G401 (cell line): Measurements from ENCODE around the gene AHSP. TPM values are rescaled to one million over a fixed set of nuclear protein-coding genes. Genes with fewer than 3 reads are reported as not detected.
"Not testable (repeated sequence)": the region's sequence is repeated elsewhere in the genome, so short reads cannot be mapped to it uniquely, and the experiment has no call there.

Experiments used
- DNase-seq: peaks from one replicate; pipeline ENCODE4 v3.0.0-alpha.2; 2015; ENCODE audit warnings: low spot score
- in situ Hi-C: cut with HindIII; loops from 2 replicates; pipeline ENCODE4 v1.10.0; 2016; ENCODE audit warnings: low sequenced_read_pairs, mixed read lengths
- total RNA-seq: library from RNA; depleted of rRNA; stranded (reverse); fragments of >200 nt; shearing (Covaris generic); gene quantifications from 2 replicates; pipeline ENCODE4 v1.2.3, GENCODE V29; 2014

The AHSP gene
- total RNA-seq, 1 experiment from 2014 or later = not detected

DNA sequence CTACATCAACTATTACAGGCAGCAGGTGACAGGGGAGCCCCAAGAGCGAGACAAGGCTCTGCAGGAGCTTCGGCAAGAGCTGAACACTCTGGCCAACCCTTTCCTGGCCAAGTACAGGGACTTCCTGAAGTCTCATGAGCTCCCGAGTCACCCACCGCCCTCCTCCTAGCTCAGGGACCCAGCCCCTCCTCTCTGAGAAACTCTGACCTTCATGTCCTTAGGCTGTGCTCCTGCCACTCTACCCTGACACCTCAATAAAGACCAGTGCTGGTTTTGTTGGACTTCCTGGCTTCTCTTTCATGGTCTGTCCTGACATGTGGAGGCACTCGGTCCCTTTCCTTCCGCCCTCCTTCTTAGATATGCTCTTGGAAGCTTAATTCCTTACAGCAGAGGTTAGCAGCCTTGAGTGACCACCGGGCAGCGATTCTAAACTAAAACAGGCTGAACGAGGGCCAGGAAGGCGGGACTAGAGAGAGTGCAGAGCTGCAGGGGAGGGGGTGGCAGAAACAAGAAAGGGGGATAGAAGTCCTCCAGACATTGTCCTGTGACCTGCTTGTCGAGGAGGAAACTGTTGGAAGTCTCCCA, 915 bp downstream of the AHSP start:
- DNase-seq = no peak
- in situ Hi-C loops = no loop called here

DNA sequence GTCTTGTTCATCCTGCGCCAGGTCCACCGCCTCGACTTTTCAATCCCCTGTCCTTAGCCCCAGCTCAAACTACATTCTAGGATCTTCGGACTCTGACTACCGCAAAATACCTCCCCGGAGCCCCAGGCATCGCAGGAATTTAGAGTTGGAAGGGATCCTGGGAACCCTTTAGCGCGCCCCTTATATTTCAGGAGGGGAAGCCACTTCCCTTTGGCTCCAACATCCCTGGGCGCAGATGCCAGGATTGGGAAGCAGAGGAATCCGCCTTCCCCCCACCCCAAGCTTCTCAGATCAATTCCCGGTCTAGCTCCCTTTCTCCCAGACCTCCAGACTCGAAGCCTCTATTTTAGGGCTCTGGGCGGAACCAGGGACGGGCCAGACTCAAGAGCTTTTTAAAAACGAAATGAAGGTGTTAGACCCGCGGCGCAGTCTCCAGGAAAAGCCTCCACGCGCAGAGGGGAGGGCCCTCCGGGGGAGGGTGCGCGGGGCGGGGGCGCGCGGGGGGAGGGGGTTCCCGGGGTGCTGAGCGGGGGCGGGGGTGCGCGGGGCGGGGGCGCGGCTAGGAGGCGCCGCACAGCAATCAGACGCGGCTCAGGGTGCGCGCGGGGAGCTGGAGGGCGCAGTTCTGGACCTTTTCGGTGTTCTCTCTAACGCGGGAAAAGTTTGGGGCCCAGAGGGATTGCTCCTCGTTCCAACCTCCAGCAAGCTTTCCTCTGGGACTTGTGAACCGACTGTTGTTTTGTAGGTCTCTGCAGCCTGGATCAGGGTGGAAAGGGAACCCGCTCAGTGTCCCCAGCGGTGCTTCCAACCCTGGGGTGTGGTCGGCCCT, 1.6 kb downstream of the AHSP start:
- in situ Hi-C loops = no loop called here
- DNase-seq = no peak

DNA sequence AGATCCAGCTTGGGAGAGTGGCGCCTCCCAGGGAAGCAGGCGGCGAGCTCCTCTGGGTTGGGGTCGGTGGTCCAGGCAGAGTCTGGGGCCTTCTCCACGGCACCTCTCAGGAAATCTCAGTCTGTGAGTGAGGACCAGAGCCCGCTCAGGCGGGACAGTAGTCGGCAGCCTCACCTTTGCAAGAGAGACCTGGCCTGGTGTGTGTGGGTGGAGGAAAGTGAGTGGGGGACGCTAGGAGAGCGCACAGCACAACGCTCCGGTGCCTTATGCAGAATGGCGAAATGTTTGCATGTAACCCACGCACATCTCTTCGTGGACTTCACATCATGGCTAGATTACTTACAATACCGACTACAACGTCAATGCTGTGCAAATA, 2.2 kb downstream of the AHSP start:
- no peak for DNase-seq
- in situ Hi-C loops = no loop called here

DNA sequence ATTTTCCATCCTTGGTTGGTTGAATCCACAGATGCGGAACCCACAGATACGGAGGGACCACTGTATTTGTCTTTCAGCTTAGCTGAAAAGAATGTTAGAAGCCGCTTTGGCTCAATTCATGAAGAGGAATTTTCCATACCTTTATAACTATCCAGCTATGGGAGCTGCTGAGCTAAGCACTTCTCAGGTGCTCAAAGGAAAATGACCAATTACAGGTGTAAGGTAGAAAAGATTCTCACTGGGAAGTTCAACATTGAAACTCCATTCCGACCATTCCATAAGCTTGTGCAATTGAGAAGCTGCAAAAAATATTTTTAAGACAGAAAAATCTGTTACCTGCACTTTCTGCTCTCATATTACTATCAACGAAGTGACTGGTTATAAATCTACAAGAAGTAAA, 2.7 kb downstream of the AHSP start:
- in situ Hi-C loops = no loop called here
- no peak for DNase-seq

DNA sequence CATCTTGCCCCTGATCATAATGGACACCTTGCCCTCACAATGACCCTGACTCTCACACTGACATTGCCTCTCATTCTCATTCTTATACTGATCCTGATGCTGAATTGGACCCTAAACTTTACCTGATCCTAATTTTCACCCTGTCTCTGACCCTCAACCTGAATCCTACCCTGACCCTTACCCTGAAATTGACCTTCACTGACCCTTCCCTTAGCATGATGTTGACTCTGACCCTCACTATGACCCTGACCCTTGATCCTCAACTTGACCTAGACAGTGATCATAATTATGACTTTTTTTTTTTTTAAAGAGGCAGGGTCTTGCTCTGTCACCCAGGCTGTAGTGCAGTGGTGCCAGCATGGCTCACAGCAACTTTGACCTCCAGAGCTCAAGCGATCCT, 3.4 kb downstream of the AHSP start:
- in situ Hi-C loops = no loop called here
- no peak for DNase-seq

DNA sequence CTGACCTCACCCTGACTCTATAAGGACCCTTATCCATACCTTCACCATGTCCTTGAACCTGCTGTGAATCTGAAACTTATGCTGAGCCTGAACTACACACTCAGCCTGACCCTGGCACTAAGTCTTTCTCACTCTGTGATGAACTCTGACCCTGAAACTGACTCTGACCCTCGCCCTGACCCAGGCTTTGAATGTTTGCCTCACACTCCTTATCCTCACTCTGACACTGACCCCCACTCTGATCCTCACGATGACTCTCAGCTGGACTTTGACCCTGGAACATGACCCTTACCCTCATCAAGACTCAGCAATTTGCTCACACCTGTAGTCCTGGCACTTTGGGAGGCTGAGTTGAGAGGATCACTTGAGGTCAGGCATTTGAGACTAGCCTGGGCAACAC, 4.4 kb downstream of the AHSP start:
- in situ Hi-C loops = no loop called here
- no peak for DNase-seq

DNA sequence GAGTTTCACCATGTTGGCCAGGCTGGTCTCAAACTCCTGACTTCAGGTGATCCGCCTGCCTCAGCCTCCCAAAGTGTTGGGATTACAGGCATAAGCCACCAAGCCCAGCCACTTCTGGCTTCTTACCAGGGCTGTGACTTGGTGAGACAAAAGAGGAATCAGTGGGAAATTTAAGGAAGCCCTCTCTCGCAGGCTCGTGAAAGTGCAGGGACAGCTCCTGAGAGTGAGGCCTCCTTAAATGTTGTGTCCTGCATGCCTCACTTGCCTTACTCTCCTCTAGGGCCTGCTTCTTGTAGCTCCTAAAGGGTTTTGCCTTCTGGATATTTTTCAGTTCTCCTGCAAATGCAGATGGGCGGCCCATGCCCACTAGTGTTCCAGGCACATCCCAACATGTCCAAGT, 5.2 kb downstream of the AHSP start:
- DNase-seq = no peak
- in situ Hi-C loops = no loop called here

DNA sequence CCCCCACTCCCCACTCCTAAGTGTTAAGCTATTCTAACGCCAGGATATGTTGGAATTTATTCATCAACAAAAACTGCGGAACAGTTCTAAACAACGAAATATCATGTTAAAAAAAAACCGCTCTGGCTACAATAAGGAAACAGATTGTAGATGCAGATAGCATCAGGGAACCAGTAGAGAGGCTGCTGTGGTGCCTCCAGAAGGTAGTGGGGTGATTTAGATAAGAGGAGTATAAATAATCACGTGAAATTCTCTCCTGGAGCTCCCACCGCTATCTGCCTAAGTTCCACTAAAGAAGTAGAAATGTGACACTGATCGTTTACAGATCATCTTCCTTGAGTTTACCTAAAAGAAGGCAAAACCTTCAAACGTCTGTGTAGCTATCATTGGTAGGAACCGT, 8.0 kb downstream of the AHSP start:
- DNase-seq = no peak
- in situ Hi-C loops = no loop called here

DNA sequence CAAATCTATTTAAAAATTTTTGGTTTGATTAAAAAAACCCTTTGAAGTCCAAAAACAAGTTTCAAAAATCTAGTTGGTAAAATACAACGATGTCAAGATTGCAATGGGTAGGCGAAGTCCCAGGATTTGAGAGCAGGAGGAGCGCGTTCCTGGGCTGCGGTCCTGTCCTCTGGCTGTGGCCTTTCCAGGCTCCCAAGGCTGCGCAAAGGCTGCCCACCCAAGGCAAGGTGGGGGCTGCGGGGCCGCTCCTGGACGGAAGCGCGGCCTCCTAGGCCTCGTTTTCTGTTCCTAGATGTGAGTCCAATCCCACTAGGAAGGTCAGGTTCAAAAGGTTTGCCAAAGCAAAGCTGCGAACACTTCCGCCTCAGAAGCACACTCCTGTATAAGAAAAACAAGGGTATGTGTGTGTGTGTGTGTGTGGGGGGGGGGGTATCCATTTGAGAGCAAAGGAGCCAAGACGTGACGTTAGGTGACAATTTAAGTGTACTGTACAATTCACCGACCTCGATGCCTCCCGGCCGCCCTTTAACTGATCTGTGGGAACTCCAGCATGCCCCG, 9.2 kb downstream of the AHSP start:
- in situ Hi-C loops = no loop called here

DNA sequence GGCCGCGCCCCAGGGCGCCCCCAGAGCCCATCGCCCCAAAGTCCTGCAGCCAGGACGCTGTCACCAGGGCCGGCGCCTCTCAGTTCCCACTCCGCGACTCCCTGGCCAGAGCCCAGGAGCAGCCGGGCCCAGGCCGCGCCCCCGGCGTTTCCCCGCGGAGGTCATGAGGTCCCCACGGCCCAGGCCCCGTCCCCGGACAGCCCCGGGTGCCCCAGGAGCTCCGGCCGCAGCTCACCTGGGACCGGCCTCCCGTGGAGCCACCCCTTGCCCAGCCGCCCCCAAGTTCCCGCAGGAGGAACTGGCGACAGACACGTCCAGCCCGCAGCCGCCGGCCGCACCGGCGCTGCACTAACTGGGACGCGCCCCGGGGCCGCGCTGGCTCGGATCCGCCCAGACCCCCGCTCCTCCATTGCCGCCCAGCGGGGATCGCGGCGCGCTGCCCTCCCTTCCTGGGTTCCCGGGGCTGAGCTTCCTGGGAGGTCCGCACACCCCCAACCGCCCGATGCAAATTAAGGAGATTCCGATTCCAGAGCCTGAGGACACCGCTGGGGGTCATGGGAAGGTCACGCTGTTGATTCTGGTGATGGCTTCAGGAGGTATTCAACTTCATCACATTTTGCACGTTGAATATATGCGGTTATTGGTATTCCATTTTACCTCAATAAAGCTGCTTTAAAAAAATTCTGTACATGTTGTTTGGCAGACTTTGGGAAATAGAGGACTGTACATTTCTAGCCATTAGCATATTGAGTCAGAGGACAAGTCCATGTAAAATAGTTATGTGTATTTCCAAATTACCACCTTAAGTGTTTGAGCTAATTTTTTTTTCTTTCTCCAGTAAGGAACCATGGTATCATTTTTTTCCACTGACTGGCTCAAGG, 9.9 kb downstream of the AHSP start:
- in situ Hi-C loops = no loop called here
- DNase-seq = no peak

More for the DNA sequence above, 9.2 kb downstream of the AHSP start:
- no peak for DNase-seq

DNA sequence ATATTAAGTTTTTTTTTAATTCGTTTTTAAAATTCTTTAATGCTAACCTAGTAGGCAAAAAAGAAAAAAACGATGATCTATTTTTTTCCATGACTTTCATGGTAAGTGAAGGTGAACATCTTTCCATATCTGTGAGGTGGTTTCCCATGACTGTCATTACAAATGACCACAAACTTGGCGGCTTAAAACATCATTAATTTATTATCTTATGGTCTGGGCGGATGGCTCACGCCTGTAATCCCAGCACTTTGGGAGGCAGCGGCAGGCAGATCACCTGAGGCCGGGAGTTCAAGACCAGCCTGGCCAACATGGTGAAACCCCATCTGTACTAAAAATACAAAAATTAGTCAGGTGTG, 10.5 kb downstream of the AHSP start:
- in situ Hi-C loops = not testable (repeated sequence)

DNA sequence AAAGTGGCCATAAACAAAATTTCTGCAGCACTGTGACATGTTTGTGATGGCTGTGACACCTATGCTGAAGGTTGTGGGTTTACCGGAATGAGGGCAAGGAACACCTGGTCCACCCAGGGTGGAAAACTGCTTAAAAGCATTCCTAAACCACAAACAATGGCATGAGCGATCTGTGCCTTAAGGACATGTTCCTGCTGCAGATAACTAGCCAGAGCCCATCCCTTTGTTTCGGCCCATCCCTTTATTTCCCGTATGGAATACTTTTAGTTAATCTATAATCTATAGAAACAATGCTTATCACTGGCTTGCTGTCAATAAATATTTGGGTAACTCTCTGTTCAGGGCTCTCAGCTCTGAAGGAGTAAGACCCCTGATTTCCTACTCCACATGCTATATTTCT, 12.1 kb downstream of the AHSP start:
- in situ Hi-C loops, DNase-seq: not testable (repeated sequence)

More for the DNA sequence above, 10.5 kb downstream of the AHSP start:
- not testable (repeated sequence) for DNase-seq

DNA sequence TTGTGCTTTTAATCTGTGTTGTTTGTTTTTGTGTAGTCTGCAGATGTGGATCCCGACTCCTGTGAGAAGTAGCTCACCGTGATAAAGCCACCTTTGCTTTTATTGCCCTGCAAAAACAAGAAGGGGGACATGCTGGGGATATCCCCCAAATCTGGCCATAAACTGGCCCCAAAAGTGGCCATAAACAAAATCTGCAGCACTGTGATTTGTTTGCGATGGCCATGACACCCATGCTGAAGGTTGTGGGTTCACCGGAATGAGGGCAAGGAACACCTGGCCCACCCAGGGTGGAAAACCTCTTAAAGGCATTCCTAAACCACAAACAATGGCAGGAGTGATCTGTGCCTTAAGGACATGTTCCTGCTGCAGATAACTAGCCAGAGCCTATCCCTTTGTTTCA, 15.1 kb downstream of the AHSP start:
- in situ Hi-C loops = no loop called here

DNA sequence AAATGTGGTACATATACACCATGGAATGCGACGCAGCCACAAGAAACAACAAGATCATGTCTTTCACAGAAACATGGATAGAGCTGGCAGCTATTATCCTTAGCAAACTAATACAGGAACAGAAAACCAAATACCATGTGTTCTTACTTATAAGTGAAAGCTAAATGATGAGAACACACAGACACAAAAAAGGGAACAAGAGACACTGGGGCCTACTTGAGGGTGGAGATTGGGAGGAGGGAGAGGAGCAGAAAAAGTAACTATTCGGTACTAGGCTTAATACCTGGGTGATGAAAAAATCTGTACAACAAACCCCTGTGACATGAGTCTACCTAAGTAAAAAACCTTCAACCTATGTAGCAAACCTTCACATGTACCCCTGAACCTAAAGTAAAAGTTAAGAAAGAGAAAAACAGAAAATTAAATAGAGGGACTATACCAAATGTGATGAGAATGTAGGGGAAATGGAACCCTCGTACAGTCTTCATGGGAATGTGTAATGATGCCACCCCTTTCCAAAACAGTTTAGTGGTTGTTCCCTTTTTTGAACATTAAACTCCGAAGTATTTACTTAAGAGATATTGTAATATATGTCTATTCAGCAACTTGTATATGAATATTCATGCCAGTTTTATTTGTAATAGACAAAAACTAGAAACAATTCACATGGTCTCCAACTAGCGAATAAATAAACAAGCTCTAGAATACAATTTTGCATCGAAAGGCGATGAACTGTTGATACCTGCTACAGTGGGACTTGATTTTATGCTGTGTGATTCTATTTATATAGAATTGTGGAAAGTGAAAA, 33.9 kb downstream of the AHSP start:
- in situ Hi-C loops = no loop called here
- DNase-seq = no peak

More for the DNA sequence above, 15.1 kb downstream of the AHSP start:
- DNase-seq = no peak

DNA sequence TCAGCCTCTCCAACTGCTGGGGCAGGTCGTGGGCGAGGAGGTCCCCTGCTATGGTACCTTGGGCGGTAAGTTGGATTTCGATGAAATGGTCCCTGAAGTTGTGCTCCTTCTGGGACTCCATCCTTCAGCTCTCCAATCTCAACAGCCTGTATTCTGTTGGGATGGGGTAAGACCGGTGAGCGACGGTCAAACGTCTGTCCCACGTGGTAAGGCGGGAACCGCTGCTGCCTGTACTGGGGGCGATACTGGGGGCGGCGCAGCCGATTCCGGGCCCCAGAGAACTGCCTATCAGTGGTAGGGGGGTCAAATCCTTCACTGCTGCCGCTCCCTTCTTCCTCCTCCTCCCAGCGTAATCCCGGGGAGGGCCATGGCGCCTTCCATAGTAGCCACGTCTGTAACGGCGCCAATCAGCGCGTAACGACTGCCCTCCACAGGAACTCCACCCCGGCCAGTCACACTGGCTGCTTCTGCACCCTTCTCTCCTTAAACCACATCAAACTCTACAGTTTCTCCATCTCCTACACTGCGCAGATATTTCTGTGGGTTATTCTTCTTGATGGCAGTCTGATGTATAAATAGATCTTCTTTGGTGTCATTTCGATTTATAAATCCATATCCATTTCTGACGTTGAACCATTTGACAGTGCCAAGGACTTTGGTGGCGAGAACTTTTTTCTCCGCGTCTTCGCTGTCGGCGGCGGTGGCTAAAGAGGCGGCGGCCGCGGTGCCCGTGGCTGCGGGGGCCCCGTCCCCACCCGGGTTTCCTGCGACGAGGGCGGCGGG, 41.1 kb downstream of the AHSP start:
- in situ Hi-C loops = no loop called here
- DNase-seq = no peak

DNA sequence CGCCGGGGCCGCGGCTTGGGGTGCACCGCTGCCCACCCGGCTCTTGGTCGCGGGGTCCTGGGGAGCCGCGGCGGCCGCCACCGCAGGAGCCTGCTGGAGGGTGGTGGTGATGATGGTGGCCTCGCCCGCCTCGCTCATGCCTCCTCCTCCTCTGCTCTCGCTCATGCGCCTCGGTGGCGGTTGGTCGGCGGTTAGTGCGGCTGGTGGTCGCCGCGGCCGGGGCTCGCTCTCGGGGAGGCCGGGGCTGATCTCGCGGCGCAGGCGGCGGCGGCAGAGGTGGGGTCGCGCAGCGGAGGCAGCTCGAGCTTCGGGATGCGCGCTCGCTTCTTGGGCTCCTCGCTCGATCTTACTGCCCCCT, 41.6 kb downstream of the AHSP start:
- DNase-seq = no peak
- in situ Hi-C loops = no loop called here

DNA sequence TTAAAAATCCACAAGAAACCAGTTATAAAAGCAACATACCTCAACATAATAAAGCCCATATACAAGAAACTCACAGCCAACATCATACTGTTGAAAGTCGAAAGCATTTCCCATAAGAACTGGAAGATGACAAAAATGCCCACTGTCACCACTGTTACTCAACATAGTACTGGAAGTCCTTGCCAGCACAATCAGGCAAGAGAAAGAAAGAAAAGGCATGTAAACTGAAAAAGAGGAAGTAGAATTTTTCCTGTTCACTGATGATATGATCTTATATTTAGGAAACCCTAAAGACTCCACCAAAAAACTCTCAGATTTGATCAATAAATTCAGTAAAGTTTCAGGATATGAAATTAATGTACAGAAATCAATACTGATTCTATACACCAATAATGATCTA, 45.1 kb downstream of the AHSP start:
- in situ Hi-C loops = no loop called here
- DNase-seq = no peak

DNA sequence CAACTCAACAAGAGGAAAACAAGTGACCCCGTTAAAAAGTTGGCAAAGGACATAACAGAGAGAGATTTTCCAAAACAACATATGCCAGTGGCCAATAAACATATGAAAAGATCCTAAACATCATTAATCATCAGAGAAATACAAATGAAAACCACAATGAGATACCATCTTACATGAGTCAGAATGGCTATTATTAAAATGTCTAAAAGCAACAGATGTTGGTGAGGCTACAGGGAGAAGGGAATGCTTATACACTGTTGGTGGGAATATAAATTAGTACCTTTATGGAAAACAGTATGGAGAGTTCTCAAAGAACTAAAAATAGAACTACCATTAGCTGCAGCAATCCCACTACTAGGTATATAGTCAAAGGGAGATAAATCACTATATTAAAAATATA, 46.5 kb downstream of the AHSP start:
- DNase-seq, in situ Hi-C loops: not testable (repeated sequence)
